ENCODE measurements around the gene STAT1.

- TF ChIP-seq CTCF (IDR thresholded peaks at IDR 0.05) (no peak), POLR2AphosphoS5 (IDR thresholded peaks at IDR 0.05; ENCODE audit: low read depth, low read length) (no peak), REST (IDR thresholded peaks at IDR 0.05; ENCODE audit: insufficient read depth in 1 of 2, low read depth in 2 of 2, low read length in 1 of 2) (no peak), SIN3A (IDR thresholded peaks at IDR 0.05; ENCODE audit: borderline replicate concordance, insufficient read depth, low read depth, low read length) (no peak)
Observed at GRCh38 chr2:190973262-190973661, 40.7 kb downstream of the STAT1 start.
